IMR-90 (cell line): Measurements from ENCODE around the gene CELA2B. TPM values are rescaled to one million over a fixed set of nuclear protein-coding genes. Genes with fewer than 3 reads are reported as not detected.

Experiments
- ATAC-seq: fragments of 200-7000 bp; cut with Tn5 transposase; 2 replicates; pipeline ENCODE4 v1.9.1; 2020; ENCODE audit warnings: low read depth, mild to moderate bottlenecking, moderate library complexity
- BruUV-seq: library from RNA; stranded (reverse); fragments of 400-500 nt; replicated peaks from 2 replicates; lab custom pipeline; 2021; lab: Mats Ljungman, UMichigan
- CTCF ChIA-PET: fragments of 300-600 bp; formaldehyde crosslinking; extraction: SDS; loops from one replicate; lab custom pipeline; 2021; ENCODE audit warnings: antibody characterized with exemption; lab: Yijun Ruan, JAX
- POLR2A ChIA-PET: fragments of 300-600 bp; sonication (Branson Sonifier 250); formaldehyde crosslinking; loops from one replicate; lab custom pipeline; 2022; ENCODE audit warnings: antibody characterized with exemption; ENCODE audit not compliant: unreplicated experiment; lab: Charles Lee
- DNase-seq: peaks from one replicate; pipeline ENCODE4 v3.0.0; 2013
- H2AFZ ChIP-seq: replicated peaks from 2 replicates; pipeline ENCODE3; 2013; ENCODE audit warnings: low read length, mild to moderate bottlenecking; ENCODE audit not compliant: poor library complexity
- H2AK5ac ChIP-seq: 2 replicates; pipeline ENCODE4 v1.6.1; 2013; ENCODE audit warnings: low read depth, low read length, inconsistent platforms
- H2AK9ac ChIP-seq: replicated peaks from 2 replicates; pipeline ENCODE3; 2013; ENCODE audit warnings: mild to moderate bottlenecking, low read depth, low read length, moderate library complexity; ENCODE audit not compliant: poor library complexity
- H2BK120ac ChIP-seq: 2 replicates; pipeline ENCODE4 v1.6.1; 2013; ENCODE audit warnings: low read depth, low read length, inconsistent platforms
- H2BK15ac ChIP-seq: 3 replicates; pipeline ENCODE4 v1.6.1; 2013; ENCODE audit warnings: low read depth, low read length, inconsistent platforms
- H2BK20ac ChIP-seq: 2 replicates; pipeline ENCODE4 v1.6.1; 2013; ENCODE audit warnings: low read depth, mild to moderate bottlenecking, inconsistent platforms, low read length, moderate library complexity
- H2BK5ac ChIP-seq: 2 replicates; pipeline ENCODE4 v1.6.1; 2013; ENCODE audit warnings: mild to moderate bottlenecking, low read depth, low read length, inconsistent platforms; ENCODE audit not compliant: poor library complexity, severe bottlenecking
- H3K14ac ChIP-seq: replicated peaks from 2 replicates; pipeline ENCODE4 v1.6.1; 2013; ENCODE audit warnings: low read depth, low read length, inconsistent platforms
- H3K18ac ChIP-seq: 2 replicates; pipeline ENCODE4 v1.6.1; 2013; ENCODE audit warnings: low read depth, low read length, control low read depth
- H3K23ac ChIP-seq: 2 replicates; pipeline ENCODE4 v1.6.1; 2013; ENCODE audit warnings: low read depth, low read length, inconsistent platforms
- H3K27ac ChIP-seq: 2 replicates; pipeline ENCODE4 v1.5.1; 2013; ENCODE audit warnings: mild to moderate bottlenecking, control low read depth, low read length; ENCODE audit not compliant: insufficient read depth
- H3K27me3 ChIP-seq: 2 replicates; pipeline ENCODE4 v1.6.1; 2013; ENCODE audit warnings: low read length; ENCODE audit not compliant: control insufficient read depth, insufficient read depth
- H3K36me3 ChIP-seq: 2 replicates; pipeline ENCODE4 v1.6.1; 2013; ENCODE audit warnings: low read length, mixed read lengths; ENCODE audit not compliant: control insufficient read depth, insufficient read depth
- H3K4ac ChIP-seq: 2 replicates; pipeline ENCODE4 v1.6.1; 2013; ENCODE audit warnings: low read depth, low read length, inconsistent platforms
- H3K4me1 ChIP-seq: 2 replicates; pipeline ENCODE4 v1.6.1; 2013; ENCODE audit warnings: low read length, mixed read lengths; ENCODE audit not compliant: control insufficient read depth, insufficient read depth
- H3K4me2 ChIP-seq: 2 replicates; pipeline ENCODE4 v1.6.1; 2013; ENCODE audit warnings: low read depth, mild to moderate bottlenecking, control low read depth, low read length, moderate library complexity
- H3K4me3 ChIP-seq: 2 replicates; pipeline ENCODE4 v1.5.1; 2013; ENCODE audit warnings: low read depth, mild to moderate bottlenecking, control low read depth, low read length, moderate library complexity; ENCODE audit not compliant: insufficient read depth
- H3K56ac ChIP-seq: 2 replicates; pipeline ENCODE4 v1.6.1; 2013; ENCODE audit warnings: low read length, inconsistent platforms; ENCODE audit not compliant: insufficient read depth; ENCODE audit errors: extremely low read depth
- H3K79me1 ChIP-seq, 2 experiments: 2 replicates each; pipeline ENCODE4 v1.6.1; 2013; ENCODE audit warnings: low read length in 2 of 2, inconsistent platforms in 1 of 2, low read depth in 1 of 2
- H3K9ac ChIP-seq: 2 replicates; pipeline ENCODE4 v1.6.1; 2013; ENCODE audit warnings: low read depth, low read length, control low read depth
- H3K9me1 ChIP-seq: 2 replicates; pipeline ENCODE4 v1.6.1; 2013; ENCODE audit warnings: low read length, inconsistent platforms; ENCODE audit not compliant: insufficient read depth
- H3K9me3 ChIP-seq: 2 replicates; pipeline ENCODE4 v1.6.1; 2013; ENCODE audit warnings: low read length; ENCODE audit not compliant: control insufficient read depth, insufficient read depth
- H4K20me1 ChIP-seq: 2 replicates; pipeline ENCODE4 v1.6.1; 2013; ENCODE audit warnings: low read length, inconsistent platforms; ENCODE audit not compliant: insufficient read depth
- H4K5ac ChIP-seq: 2 replicates; pipeline ENCODE4 v1.6.1; 2013; ENCODE audit warnings: mild to moderate bottlenecking, low read depth, low read length, control low read depth
- H4K8ac ChIP-seq, 2 experiments: 2 replicates each; pipeline ENCODE4 v1.6.1; 2013; ENCODE audit warnings: low read depth in 2 of 2, low read length in 2 of 2, control low read depth in 1 of 2, inconsistent platforms in 1 of 2
- H4K91ac ChIP-seq: 2 replicates; pipeline ENCODE4 v1.6.1; 2013; ENCODE audit warnings: low read depth, low read length, inconsistent platforms; ENCODE audit not compliant: insufficient read depth
- BHLHE40 ChIP-seq: fragments of 150-350 bp; IDR thresholded peaks from 2 replicates; pipeline ENCODE4 v1.6.1; 2016; ENCODE audit warnings: mild to moderate bottlenecking, low read depth, low read length
- CTCF ChIP-seq: conservative IDR thresholded peaks from 2 replicates; pipeline ENCODE4 v1.5.1; 2012; ENCODE audit warnings: mild to moderate bottlenecking, low read depth, low read length, improper control_type of control experiment
- ELK1 ChIP-seq: fragments of 150-350 bp; IDR thresholded peaks from 2 replicates; pipeline ENCODE4 v1.6.1; 2016; ENCODE audit warnings: low read depth, mild to moderate bottlenecking, low read length, moderate library complexity, borderline replicate concordance
- FOS ChIP-seq: fragments of 150-350 bp; IDR thresholded peaks from 2 replicates; pipeline ENCODE4 v1.6.1; 2016; ENCODE audit warnings: low read depth, low read length
- MAFK ChIP-seq: IDR thresholded peaks from 2 replicates; pipeline ENCODE4 v1.6.1; 2012; ENCODE audit warnings: low read depth, low read length, improper control_type of control experiment
- RAD21 ChIP-seq: IDR thresholded peaks from 2 replicates; pipeline ENCODE4 v1.6.1; 2012; ENCODE audit warnings: low read length, improper control_type of control experiment
- RCOR1 ChIP-seq: IDR thresholded peaks from 2 replicates; pipeline ENCODE4 v1.6.1; 2012; ENCODE audit warnings: mild to moderate bottlenecking, low read length, improper control_type of control experiment; ENCODE audit not compliant: insufficient replicate concordance
- SMC3 ChIP-seq: fragments of 150-350 bp; IDR thresholded peaks from 2 replicates; pipeline ENCODE4 v1.6.1; 2016; ENCODE audit warnings: low read depth, mild to moderate bottlenecking, antibody characterized with exemption, low read length, moderate library complexity
- USF2 ChIP-seq: fragments of 150-350 bp; IDR thresholded peaks from 2 replicates; pipeline ENCODE4 v1.6.1; 2017; ENCODE audit warnings: mild to moderate bottlenecking, antibody characterized with exemption, low read length, low read depth
- WGBS, 2 experiments: methylation state at CpG; one replicate each; pipeline versions ENCODE4 v1.1.5 to v1.1.7; 2013; ENCODE audit warnings: missing lambda C conversion rate in 2 of 2; ENCODE audit not compliant: insufficient read length in 1 of 2; ENCODE audit errors: extremely low coverage in 2 of 2; 5-methylcytosine and 5-hydroxymethylcytosine counted together
- dilution Hi-C: fragments of 300-500 bp; cut with HindIII; formaldehyde crosslinking; loops from one replicate; pipeline ENCODE4 v1.14.3; 2018; ENCODE audit warnings: low sequenced_read_pairs; ENCODE audit not compliant: unreplicated experiment
- in situ Hi-C: fragments of 300-500 bp; cut with MboI; formaldehyde crosslinking; loops from 3 replicates; pipeline ENCODE4 v1.14.3; 2019; ENCODE audit warnings: low sequenced_read_pairs, inconsistent platforms, mixed read lengths
- intact Hi-C: fragments of 100-400 bp; cut with micrococcal nuclease; formaldehyde crosslinking; loops from 2 replicates; pipeline ENCODE4 v1.10.0; 2022
- polyA plus RNA-seq, 3 experiments: library from polyadenylated mRNA; depleted of rRNA; stranded (reverse); fragments of >200 nt; gene quantifications; 2 replicates each; pipeline ENCODE4 v1.2.3, GENCODE V29; 2012; ENCODE audit warnings: low replicate concordance in 1 of 3
- total RNA-seq: library from RNA; depleted of rRNA; stranded (reverse); fragments of >200 nt; gene quantifications from 2 replicates; pipeline ENCODE4 v1.2.3, GENCODE V29; 2012

CELA2B gene
- total and polyA plus RNA-seq, 2 of the 4 experiments (the other 2 are of a cell fraction): not detected

- Histone ChIP-seq H3K23ac (no peak overlapping the region), H3K9ac (no peak overlapping the region), H3K4me1 (no peaks in the 10 kb centered on the region; the same call in 1 of the 2 replicates), H3K27me3 (no peaks in the 10 kb centered on the region), H2AFZ (no peak overlapping the region), H2BK20ac (no peak overlapping the region), H3K9me3 (no peaks in the 10 kb centered on the region), H4K91ac (no peak overlapping the region), H3K18ac (no peak overlapping the region), H3K4me3 (no peak overlapping the region), H3K79me1 (no peaks in the 10 kb centered on the region), H3K27ac (no peak overlapping the region), H3K9me1 (no peaks in the 10 kb centered on the region), H2AK9ac (no peak overlapping the region), H3K14ac (no peak overlapping the region), H2AK5ac (no peak overlapping the region), H3K56ac (no peak overlapping the region; the same call in 1 of the 2 replicates), H3K4ac (no peak overlapping the region), H4K20me1 (no peaks in the 10 kb centered on the region), H4K8ac (no peak overlapping the region), H4K5ac (no peak overlapping the region), H2BK120ac (no peak overlapping the region), H3K4me2 (no peak overlapping the region), H2BK5ac (no peak overlapping the region), H3K36me3 (no peaks in the 10 kb centered on the region), H2BK15ac (no peak overlapping the region)
- DNase-seq (no peak), ATAC-seq (no peak)
- CTCF ChIA-PET: interaction anchor here (1.0 kb wide), 1 partner anchor 28 kb away, joined by 3 read pairs; no protein-coding TSS in a partner anchor
- dilution Hi-C loops: no loop called here
- BruUV-seq: no TSS peak
- intact Hi-C loops: no loop called here
- TF ChIP-seq SMC3 (no peak), ELK1 (no peak), USF2 (no peak), BHLHE40 (no peak), MAFK (no peak), FOS (no peak), RAD21 (no peak), RCOR1 (no peak), CTCF (no peak)
- in situ Hi-C loops: no loop called here
- POLR2A ChIA-PET: no interaction called here
- WGBS, 2 experiments: 100% methylated on average over 1 of the region's 9 CpGs; no CpG with 5 or more reads in 1 of the 2 experiments
Observed at GRCh38 chr1:15460708-15461095, 15.2 kb upstream of the CELA2B start.
